HG03378 (cell line): ENCODE data around the gene PITRM1.

ENCODE experiments used
- ATAC-seq: cut with Tn5 transposase; IDR thresholded peaks from one replicate; pipeline ENCODE4 v1.9.1; 2021; ENCODE audit warnings: mild to moderate bottlenecking, moderate library complexity; ENCODE audit not compliant: unreplicated experiment

PITRM1 gene

GRCh38 chr10:3105166-3105565 lies 67.4 kb downstream of the PITRM1 start:
- no peak for ATAC-seq

- no peak for ATAC-seq
These were observed 68.2 kb downstream of the PITRM1 start for GRCh38 chr10:3104251-3104918.

GRCh38 chr10:3103646-3104045 lies 68.9 kb downstream of the PITRM1 start:
- ATAC-seq, result no peak

- ATAC-seq, result no peak
These were observed 69.7 kb downstream of the PITRM1 start for GRCh38 chr10:3102720-3103427.

- no peak for ATAC-seq
These were observed 71.5 kb downstream of the PITRM1 start for GRCh38 chr10:3100856-3101640.

- ATAC-seq, result no peak
These were observed 72.3 kb downstream of the PITRM1 start for GRCh38 chr10:3100093-3100792.

GRCh38 chr10:3099291-3100092 lies 73.1 kb downstream of the PITRM1 start:
- no peak for ATAC-seq

GRCh38 chr10:3098689-3099088 lies 73.9 kb downstream of the PITRM1 start:
- ATAC-seq, result no peak

GRCh38 chr10:3097160-3097559 lies 75.4 kb downstream of the PITRM1 start:
- no peak for ATAC-seq

- no peak for ATAC-seq
These were observed 76.4 kb downstream of the PITRM1 start for GRCh38 chr10:3096149-3096548.

GRCh38 chr10:3095373-3096139 lies 77.0 kb downstream of the PITRM1 start:
- ATAC-seq, result peak; percentile 64

- no peak for ATAC-seq
These were observed 78.0 kb downstream of the PITRM1 start for GRCh38 chr10:3094609-3095036.

- ATAC-seq, result no peak
These were observed 78.6 kb downstream of the PITRM1 start for GRCh38 chr10:3093996-3094395.

GRCh38 chr10:3091921-3092320 lies 80.7 kb downstream of the PITRM1 start:
- no peak for ATAC-seq

GRCh38 chr10:3090914-3091787 lies 81.4 kb downstream of the PITRM1 start:
- ATAC-seq, result no peak

- ATAC-seq, result no peak
These were observed 82.2 kb downstream of the PITRM1 start for GRCh38 chr10:3090388-3090787.
